Measurements from ENCODE around the gene NUB1. TPM values are rescaled to one million over a fixed set of nuclear protein-coding genes. Genes with fewer than 3 reads are reported as not detected.

NUB1 gene
- total and polyA plus RNA-seq, 12 donors = 22.5 to 127 (median 48.6) TPM

GRCh38 chr7:151339651-151340382, 1.8 kb upstream of the NUB1 start:
- TF ChIP-seq POLR2A (IDR thresholded peaks at IDR 0.05) (no peak), CTCF (IDR thresholded peaks at IDR 0.05) (peak in 1 of 6 experiments; percentile 19)
- Histone ChIP-seq H3K9me3 (replicated peaks in 1 of 3) (no peaks in the 10 kb centered on the region), H3K4me1 (replicated peaks in 1 of 2) (peaks cover 13 to 19% of the 10 kb centered on the region in 2 donors), H3K36me3 (replicated peaks in 1 of 2) (no peaks in the 10 kb centered on the region), H3K4me3 (no peak overlapping the region), H3K27ac (peak overlapping the region in 2 of 5 donors; percentile 17 to 36), H3K27me3 (no peaks in the 10 kb centered on the region)
- 74 to 77% (median 76%) methylated on average over 7 of the region's 7 CpGs for WGBS, 4 donors
- DNase-seq = no peak
- intact Hi-C loops (cut with DNase I) = no loop called here

GRCh38 chr7:151340794-151341356, 737 bp upstream of the NUB1 start:
- Histone ChIP-seq H3K27me3 (no peaks in the 10 kb centered on the region), H3K4me1 (replicated peaks in 1 of 2) (peaks cover 13 to 19% of the 10 kb centered on the region in 2 donors), H3K36me3 (replicated peaks in 1 of 2) (peaks cover 0 to 6% of the 10 kb centered on the region in 2 donors), H3K9me3 (replicated peaks in 1 of 3) (no peaks in the 10 kb centered on the region), H3K4me3 (peak overlapping the region in 2 of 4 donors; percentile 71 to 97), H3K27ac (peak overlapping the region in 3 of 5 donors; percentile 47 to 82 (median 48))
- 44 to 50% (median 48%) methylated on average over 12 of the region's 12 CpGs for WGBS, 4 donors
- intact Hi-C loops (cut with DNase I) = no loop called here
- no peak for DNase-seq
- TF ChIP-seq CTCF (IDR thresholded peaks at IDR 0.05) (peak in 3 of 6 experiments; percentile 14 to 29 (median 28)), POLR2A (IDR thresholded peaks at IDR 0.05) (no peak)

GRCh38 chr7:151342102-151342646, 562 bp downstream of the NUB1 start:
- peak overlapping the region; percentile 71 to 85 (median 75) for H3K27ac ChIP-seq
- DNase-seq = no peak
- no peaks in the 10 kb centered on the region for H3K9me3 ChIP-seq (replicated peaks in 1 of 3)
- peak overlapping the region; percentile 71 to 98 (median 94) for H3K4me3 ChIP-seq
- intact Hi-C loops (cut with DNase I) = no loop called here
- H3K36me3 ChIP-seq (replicated peaks in 1 of 2) = peaks cover 0 to 17% of the 10 kb centered on the region in 2 donors
- TF ChIP-seq CTCF (IDR thresholded peaks at IDR 0.05) (no peak), POLR2A (IDR thresholded peaks at IDR 0.05) (no peak)
- peaks cover 13 to 23% of the 10 kb centered on the region in 2 donors for H3K4me1 ChIP-seq (replicated peaks in 1 of 2)
- no peaks in the 10 kb centered on the region for H3K27me3 ChIP-seq
- 2 to 5% (median 3%) methylated on average over 11 of the region's 11 CpGs for WGBS, 4 donors

GRCh38 chr7:151342811-151343210, 1.2 kb downstream of the NUB1 start:
- intact Hi-C loops (cut with DNase I) = no loop called here
- H3K9me3 ChIP-seq (replicated peaks in 1 of 3) = no peaks in the 10 kb centered on the region
- WGBS, 4 donors = 37 to 53% (median 45%) methylated on average over 8 of the region's 8 CpGs
- peaks cover 13 to 23% of the 10 kb centered on the region in 2 donors for H3K4me1 ChIP-seq (replicated peaks in 1 of 2)
- TF ChIP-seq CTCF (IDR thresholded peaks at IDR 0.05) (peak in 1 of 6 experiments; percentile 8), POLR2A (IDR thresholded peaks at IDR 0.05) (no peak)
- H3K4me3 ChIP-seq = peak overlapping the region in 1 of 4 donors; percentile 71
- peak in 1 of 7 donors; percentile 12 for DNase-seq
- peaks cover 0 to 17% of the 10 kb centered on the region in 2 donors for H3K36me3 ChIP-seq (replicated peaks in 1 of 2)
- H3K27me3 ChIP-seq = no peaks in the 10 kb centered on the region
- peak overlapping the region in 2 of 5 donors; percentile 75 to 85 for H3K27ac ChIP-seq
